H1 (cell line): ENCODE data around the gene UFD1. TPM values are rescaled to one million over a fixed set of nuclear protein-coding genes. Genes with fewer than 3 reads are reported as not detected.

Experiments used
- CTCF ChIA-PET: fragments of 300-600 bp; sonication (Branson Sonifier 250); formaldehyde crosslinking; loops from one replicate; lab custom pipeline; 2021; ENCODE audit not compliant: partially characterized antibody; lab: Charles Lee
- POLR2A ChIA-PET: fragments of 300-600 bp; sonication (Branson Sonifier 250); formaldehyde crosslinking; loops from one replicate; lab custom pipeline; 2021; ENCODE audit warnings: inconsistent platforms; ENCODE audit not compliant: partially characterized antibody; lab: Charles Lee
- DNase-seq, 2 experiments: peaks; one replicate each; pipeline versions ENCODE4 v3.0.0 to v3.0.0-alpha.2; 2010 to 2022; ENCODE audit warnings: low spot score in 2 of 2, low read depth in 1 of 2, mixed read lengths in 1 of 2
- FAIRE-seq: peaks from 2 replicates; lab custom pipeline; 2011; peaks lifted over from hg19 to GRCh38; lab: Jason Lieb, UNC
- H2AFZ ChIP-seq: 2 replicates; pipeline ENCODE4 v1.8.1; 2012; ENCODE audit warnings: low read length, inconsistent platforms
- H2AK5ac ChIP-seq: 2 replicates; pipeline ENCODE4 v1.6.1; 2013; ENCODE audit warnings: low read depth, low read length
- H2BK120ac ChIP-seq: replicated peaks from 2 replicates; pipeline ENCODE3; 2013; ENCODE audit warnings: low read depth, low read length, inconsistent platforms
- H2BK12ac ChIP-seq: 2 replicates; pipeline ENCODE4 v1.6.1; 2013; ENCODE audit warnings: low read depth, low read length
- H2BK15ac ChIP-seq: 2 replicates; pipeline ENCODE4 v1.6.1; 2013; ENCODE audit warnings: low read length
- H2BK20ac ChIP-seq: 2 replicates; pipeline ENCODE4 v1.6.1; 2013; ENCODE audit warnings: low read length
- H2BK5ac ChIP-seq: 2 replicates; pipeline ENCODE4 v1.6.1; 2013; ENCODE audit warnings: low read depth, low read length
- H3K14ac ChIP-seq: 2 replicates; pipeline ENCODE4 v1.6.1; 2013; ENCODE audit warnings: inconsistent platforms; ENCODE audit not compliant: insufficient read length
- H3K18ac ChIP-seq: 2 replicates; pipeline ENCODE4 v1.6.1; 2013; ENCODE audit warnings: low read length; ENCODE audit errors: extremely low read depth
- H3K23ac ChIP-seq: 2 replicates; pipeline ENCODE4 v1.6.1; 2013; ENCODE audit warnings: inconsistent platforms; ENCODE audit not compliant: insufficient read length
- H3K23me2 ChIP-seq: 2 replicates; pipeline ENCODE4 v1.6.1; 2013; ENCODE audit warnings: low read depth, low read length
- H3K27ac ChIP-seq: 2 replicates; pipeline ENCODE4 v1.6.1; 2011; ENCODE audit warnings: low read depth, low read length, inconsistent platforms
- H3K27me3 ChIP-seq, 4 experiments: replicated peaks in 1 of 4; 1 replicate in 1 of 4; 2 replicates in 3 of 4; pipeline versions ENCODE4 v1.6.1 to v1.8.1; 2011 to 2013; ENCODE audit warnings: low read length in 3 of 4, mild to moderate bottlenecking in 3 of 4, inconsistent platforms in 2 of 4, mixed read lengths in 2 of 4, moderate library complexity in 1 of 4; ENCODE audit not compliant: control insufficient read depth in 3 of 4, insufficient read depth in 3 of 4; ENCODE audit errors: extremely low read depth in 1 of 4
- H3K36me3 ChIP-seq, 4 experiments: 2 replicates each; pipeline versions ENCODE4 v1.6.1 to v1.8.1; 2011 to 2013; ENCODE audit warnings: mild to moderate bottlenecking in 4 of 4, low read length in 3 of 4, moderate library complexity in 2 of 4, control low read depth in 1 of 4, inconsistent platforms in 1 of 4; ENCODE audit not compliant: insufficient read depth in 4 of 4, control insufficient read depth in 2 of 4
- H3K4ac ChIP-seq: replicated peaks from 2 replicates; pipeline ENCODE3; 2013; ENCODE audit warnings: low read length, low read depth, mixed read lengths, inconsistent platforms; ENCODE audit not compliant: insufficient read length
- H3K4me1 ChIP-seq, 4 experiments: replicated peaks in 1 of 4; 1 replicate in 1 of 4; 2 replicates in 3 of 4; pipeline versions ENCODE4 v1.6.1 to v1.8.1; 2011 to 2013; ENCODE audit warnings: low read length in 3 of 4, inconsistent platforms in 2 of 4, mixed read lengths in 1 of 4; ENCODE audit not compliant: insufficient read depth in 4 of 4, control insufficient read depth in 3 of 4
- H3K4me2 ChIP-seq, 2 experiments: 2 replicates each; pipeline versions ENCODE4 v1.6.1 to v1.8.1; 2011 to 2013; ENCODE audit warnings: low read depth in 2 of 2, low read length in 2 of 2, control low read depth in 1 of 2, inconsistent platforms in 1 of 2, mild to moderate bottlenecking in 1 of 2; ENCODE audit not compliant: insufficient read depth in 1 of 2
- H3K4me3 ChIP-seq, 4 experiments: fragments of 200-600, 300-600 bp in 1 of 4; sonication (generic), shearing (Covaris generic), sonication (Bioruptor Twin) in 1 of 4; 2 replicates each; pipeline versions ENCODE4 v1.5.1 to v1.8.1; 2011 to 2016; ENCODE audit warnings: low read length in 4 of 4, low read depth in 3 of 4, control low read depth in 2 of 4, inconsistent platforms in 2 of 4, mild to moderate bottlenecking in 2 of 4, mixed read lengths in 1 of 4, moderate library complexity in 1 of 4; ENCODE audit not compliant: insufficient read depth in 2 of 4; ENCODE audit errors: extremely low read depth in 1 of 4
- H3K56ac ChIP-seq: replicated peaks from 2 replicates; pipeline ENCODE3; 2013; ENCODE audit warnings: low read depth, mild to moderate bottlenecking, mixed read lengths, low read length, inconsistent platforms; ENCODE audit not compliant: insufficient read length
- H3K79me1 ChIP-seq: 2 replicates; pipeline ENCODE4 v1.6.1; 2013; ENCODE audit warnings: low read depth, low read length, control low read depth
- H3K79me2 ChIP-seq, 2 experiments: 2 replicates each; pipeline versions ENCODE4 v1.6.1 to v1.8.1; 2012 to 2013; ENCODE audit warnings: low read length in 2 of 2, mild to moderate bottlenecking in 2 of 2, inconsistent platforms in 1 of 2; ENCODE audit not compliant: insufficient read depth in 2 of 2, control insufficient read depth in 1 of 2
- H3K9ac ChIP-seq, 4 experiments: replicated peaks in 1 of 4; 1 replicate in 1 of 4; 2 replicates in 3 of 4; pipeline versions ENCODE4 v1.6.1 to v1.8.1; 2011 to 2013; ENCODE audit warnings: low read depth in 3 of 4, low read length in 3 of 4, control low read depth in 2 of 4, mild to moderate bottlenecking in 2 of 4, moderate library complexity in 2 of 4, inconsistent platforms in 1 of 4; ENCODE audit errors: extremely low read depth in 1 of 4
- H3K9me3 ChIP-seq, 2 experiments: 2 replicates each; pipeline versions ENCODE4 v1.6.1 to v1.8.1; 2012 to 2013; ENCODE audit warnings: mild to moderate bottlenecking in 2 of 2, moderate library complexity in 2 of 2, control low read depth in 1 of 2, inconsistent platforms in 1 of 2, low read depth in 1 of 2, low read length in 1 of 2, mixed read lengths in 1 of 2; ENCODE audit not compliant: insufficient read depth in 2 of 2
- H4K20me1 ChIP-seq, 2 experiments: replicated peaks in 1 of 2; 2 replicates each; pipeline versions ENCODE3 to v1.8.1; 2011 to 2013; ENCODE audit warnings: inconsistent platforms in 2 of 2, low read length in 2 of 2, mild to moderate bottlenecking in 1 of 2; ENCODE audit not compliant: insufficient read depth in 2 of 2, control insufficient read depth in 1 of 2
- H4K5ac ChIP-seq: 2 replicates; pipeline ENCODE4 v1.6.1; 2013; ENCODE audit warnings: low read length, low read depth, mixed read lengths, inconsistent platforms; ENCODE audit not compliant: insufficient read length
- H4K8ac ChIP-seq: 2 replicates; pipeline ENCODE4 v1.8.0; 2013; ENCODE audit warnings: mild to moderate bottlenecking, moderate library complexity, low read length, inconsistent platforms; ENCODE audit not compliant: insufficient read depth; ENCODE audit errors: extremely low read depth
- H4K91ac ChIP-seq: replicated peaks from 2 replicates; pipeline ENCODE3; 2013; ENCODE audit warnings: low read length, mixed read lengths, inconsistent platforms; ENCODE audit not compliant: insufficient read length
- BACH1 ChIP-seq: IDR thresholded peaks from 2 replicates; pipeline ENCODE4 v1.6.1; 2012; ENCODE audit warnings: low read length, improper control_type of control experiment
- BRCA1 ChIP-seq: IDR thresholded peaks from 2 replicates; pipeline ENCODE4 v1.6.1; 2012; ENCODE audit warnings: low read depth, low read length, improper control_type of control experiment
- CEBPB ChIP-seq: IDR thresholded peaks from 2 replicates; pipeline ENCODE4 v1.6.1; 2012; ENCODE audit warnings: low read depth, low read length
- CHD1 ChIP-seq: IDR thresholded peaks from 2 replicates; pipeline ENCODE4 v1.6.1; 2012; ENCODE audit warnings: low read depth, low read length, improper control_type of control experiment
- CREB1 ChIP-seq: IDR thresholded peaks from 2 replicates; pipeline ENCODE4 v1.6.1; 2012; ENCODE audit warnings: inconsistent platforms
- EP300 ChIP-seq, 2 experiments: IDR thresholded peaks; 1 replicate in 1 of 2; 2 replicates in 1 of 2; pipeline ENCODE4 v1.6.1; 2011 to 2012; ENCODE audit warnings: low read depth in 2 of 2, low read length in 2 of 2, mild to moderate bottlenecking in 2 of 2, borderline replicate concordance in 1 of 2, inconsistent platforms in 1 of 2, moderate library complexity in 1 of 2
- EZH2 ChIP-seq: fragments of 200-600 bp; sonication (generic); IDR thresholded peaks from 2 replicates; pipeline ENCODE4 v1.7.1; 2012; ENCODE audit warnings: low read depth, mild to moderate bottlenecking, moderate library complexity, low read length, inconsistent platforms; ENCODE audit not compliant: severe bottlenecking
- NANOG ChIP-seq: IDR thresholded peaks from 2 replicates; pipeline ENCODE4 v1.6.1; 2011; ENCODE audit warnings: low read length, low read depth, mild to moderate bottlenecking, inconsistent platforms; ENCODE audit not compliant: insufficient read depth, poor library complexity, severe bottlenecking
- RNF2 ChIP-seq: fragments of 200-900, 300-1000 bp; sonication (generic); IDR thresholded peaks from 2 replicates; pipeline ENCODE4 v1.7.1; 2016; ENCODE audit warnings: borderline replicate concordance, low read depth, mild to moderate bottlenecking, antibody characterized with exemption, low read length; ENCODE audit not compliant: poor library complexity, severe bottlenecking; ENCODE audit errors: missing control alignments
- SAP30 ChIP-seq: fragments of 300-600 bp; sonication (generic); IDR thresholded peaks from 2 replicates; pipeline ENCODE4 v1.7.1; 2012; ENCODE audit warnings: low read length, moderate library complexity, mild to moderate bottlenecking, inconsistent platforms; ENCODE audit not compliant: insufficient read depth, insufficient replicate concordance
- ZNF274 ChIP-seq: IDR thresholded peaks from 2 replicates; pipeline ENCODE4 v1.7.0; 2012; ENCODE audit warnings: low read length, borderline replicate concordance; ENCODE audit errors: extremely low read depth
- WGBS, 2 experiments: shearing (Covaris generic) in 1 of 2; methylation state at CpG; one replicate each; pipeline versions ENCODE4 v1.1.6 to v1.1.7; 2013 to 2015; ENCODE audit warnings: low lambda C conversion rate in 2 of 2, mixed read lengths in 2 of 2, inconsistent platforms in 1 of 2, low coverage in 1 of 2, missing lambda C conversion rate in 1 of 2; ENCODE audit not compliant: insufficient replicate concordance in 2 of 2, insufficient coverage in 1 of 2, insufficient read length in 1 of 2; ENCODE audit errors: extremely low coverage in 1 of 2, missing lambda C conversion rate in 1 of 2; 5-methylcytosine and 5-hydroxymethylcytosine counted together
- polyA plus RNA-seq, 7 experiments: library from polyadenylated mRNA; depleted of rRNA in 3 of 7; stranded (reverse) in 5 of 7; unstranded in 2 of 7; fragments of >200 nt in 5 of 7; fragments of 200-250 nt in 2 of 7; gene quantifications; 1 replicate in 5 of 7; 2 replicates in 1 of 7; 4 replicates in 1 of 7; pipeline versions ENCODE4 v1.2.1 to v1.2.3, GENCODE V29; 2011 to 2013; ENCODE audit warnings: missing spikeins in 2 of 7, mixed read lengths in 2 of 7
- total RNA-seq: library from RNA; stranded (reverse); fragmentation: NEBNext Ultra II Directional; extraction: Animal tissue kit (Norgen Biotek cat#: 25700); gene quantifications from 2 replicates; pipeline ENCODE4 v1.2.1, GENCODE V29; 2021

The UFD1 gene
- total and polyA plus RNA-seq, 2 of the 8 experiments (the other 6 are each of a cell fraction or from before 2014, with no cell fraction given), result 74.6 to 116 TPM

DNA sequence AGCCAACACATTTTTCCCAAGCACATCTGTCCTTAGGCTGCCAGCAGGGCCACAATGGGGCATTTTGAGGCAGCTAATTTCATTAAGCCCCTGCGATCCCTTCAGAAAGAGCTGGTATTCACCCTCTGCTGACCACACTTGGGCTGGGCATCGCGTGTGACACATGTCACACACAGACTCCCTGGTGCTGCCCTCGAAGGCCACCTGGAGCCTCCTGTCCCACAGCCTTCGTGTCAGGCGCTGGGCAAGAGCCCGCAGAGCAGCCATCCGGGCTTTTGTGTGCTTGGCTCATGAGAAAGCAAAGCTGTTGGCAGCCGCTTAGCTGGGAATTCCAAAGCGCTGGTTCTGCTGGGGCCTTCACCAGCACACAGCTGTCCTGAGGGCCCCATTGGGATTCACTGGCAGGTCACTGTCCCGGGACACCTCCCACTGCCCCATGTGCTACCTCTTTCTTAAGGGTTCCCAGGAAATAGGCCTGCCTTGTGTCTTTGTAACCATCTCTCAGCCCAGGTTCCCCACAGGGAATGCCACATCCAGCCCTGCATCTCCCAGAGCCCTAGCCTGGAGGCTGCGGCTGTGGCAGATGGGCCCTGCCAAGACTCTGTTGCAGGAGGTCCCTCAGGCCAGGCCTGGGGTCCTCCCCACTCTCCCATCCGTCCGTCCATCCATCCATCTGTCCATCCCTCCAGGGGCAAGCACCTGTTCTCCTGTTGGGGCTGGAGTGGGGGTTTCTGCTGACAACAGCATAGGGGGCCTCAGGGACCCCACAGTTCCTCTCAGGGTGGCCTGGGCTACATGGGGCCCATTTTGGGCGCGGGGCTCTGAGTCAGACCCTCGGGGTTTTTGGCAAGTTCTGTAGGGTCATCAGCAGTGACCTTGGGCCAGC lies 40.3 kb upstream of the UFD1 start:
- Histone ChIP-seq H3K9me3 (no peaks in the 10 kb centered on the region), H3K4me1 (peaks cover 0 to 15% (median 13%) of the 10 kb centered on the region in 4 experiments; a peak in 6 of 7 replicates), H4K5ac (no peak overlapping the region), H3K9ac (no peak overlapping the region), H3K4ac (no peak overlapping the region), H3K14ac (no peak overlapping the region), H3K79me1 (no peaks in the 10 kb centered on the region), H3K27me3 (peaks cover 0 to 27% (median 20%) of the 10 kb centered on the region in 4 experiments; a peak in 6 of 7 replicates), H3K4me3 (no peak overlapping the region), H2BK120ac (no peak overlapping the region), H3K79me2 (no peaks in the 10 kb centered on the region), H2BK12ac (no peak overlapping the region), H2BK5ac (no peak overlapping the region), H3K27ac (no peak overlapping the region), H4K91ac (no peak overlapping the region), H3K18ac (no peak overlapping the region), H3K4me2 (no peak overlapping the region), H3K23me2 (peaks cover 14% of the 10 kb centered on the region; the same call in 1 of the 2 replicates), H2BK15ac (no peak overlapping the region), H4K8ac (no peak overlapping the region), H2BK20ac (no peak overlapping the region), H2AK5ac (no peak overlapping the region), H4K20me1 (peaks cover 0 to 18% of the 10 kb centered on the region in 2 experiments), H3K56ac (no peak overlapping the region), H2AFZ (no peak overlapping the region), H3K23ac (no peak overlapping the region), H3K36me3 (peaks cover 2 to 17% (median 6%) of the 10 kb centered on the region in 4 experiments; a peak in 6 of 8 replicates)
- 95% methylated on average over 17 of the region's 17 CpGs; no CpG with 5 or more reads in 1 of the 2 experiments for WGBS, 2 experiments
- FAIRE-seq, result no peak
- ChIA-PET CTCF (interaction anchor here (0.7 to 0.8 kb wide), 2 partner anchors 16 to 111 kb away, joined by 3 to 4 read pairs; no protein-coding TSS in a partner anchor), POLR2A (interaction anchor here (1.1 kb wide), 1 partner anchor 110 kb away, joined by 4 read pairs; no protein-coding TSS in a partner anchor)
- no peak for DNase-seq
- no peak for TF ChIP-seq BRCA1
- TF ChIP-seq CHD1, result no peak
- TF ChIP-seq CEBPB, result no peak
- TF ChIP-seq CREB1, result no peak
- no peak for TF ChIP-seq RNF2
- no peak for TF ChIP-seq SAP30
- TF ChIP-seq EP300 (IDR thresholded peaks at IDR 0.05; ENCODE audit: borderline replicate concordance in 1 of 2, low read depth in 2 of 2, low read length in 2 of 2), result no peak
- TF ChIP-seq BACH1, result no peak
- TF ChIP-seq NANOG, result no peak
- TF ChIP-seq EZH2, result no peak
- no peak for TF ChIP-seq ZNF274
